ENCODE measurements around the gene RHAG. TPM values are rescaled to one million over a fixed set of nuclear protein-coding genes. Genes with fewer than 3 reads are reported as not detected.

The RHAG gene
- total and polyA plus RNA-seq, 2 donors (not counting 1 experiment from before 2014, with no cell fraction given): not detected

GRCh38 chr6:49662892-49663261 is 26.2 kb upstream of the RHAG start:
- H3K4me2 ChIP-seq (replicated peaks; ENCODE audit: low read depth, low read length, poor library complexity, severe bottlenecking): no peak overlapping the region
- TF ChIP-seq, protein P1, sequence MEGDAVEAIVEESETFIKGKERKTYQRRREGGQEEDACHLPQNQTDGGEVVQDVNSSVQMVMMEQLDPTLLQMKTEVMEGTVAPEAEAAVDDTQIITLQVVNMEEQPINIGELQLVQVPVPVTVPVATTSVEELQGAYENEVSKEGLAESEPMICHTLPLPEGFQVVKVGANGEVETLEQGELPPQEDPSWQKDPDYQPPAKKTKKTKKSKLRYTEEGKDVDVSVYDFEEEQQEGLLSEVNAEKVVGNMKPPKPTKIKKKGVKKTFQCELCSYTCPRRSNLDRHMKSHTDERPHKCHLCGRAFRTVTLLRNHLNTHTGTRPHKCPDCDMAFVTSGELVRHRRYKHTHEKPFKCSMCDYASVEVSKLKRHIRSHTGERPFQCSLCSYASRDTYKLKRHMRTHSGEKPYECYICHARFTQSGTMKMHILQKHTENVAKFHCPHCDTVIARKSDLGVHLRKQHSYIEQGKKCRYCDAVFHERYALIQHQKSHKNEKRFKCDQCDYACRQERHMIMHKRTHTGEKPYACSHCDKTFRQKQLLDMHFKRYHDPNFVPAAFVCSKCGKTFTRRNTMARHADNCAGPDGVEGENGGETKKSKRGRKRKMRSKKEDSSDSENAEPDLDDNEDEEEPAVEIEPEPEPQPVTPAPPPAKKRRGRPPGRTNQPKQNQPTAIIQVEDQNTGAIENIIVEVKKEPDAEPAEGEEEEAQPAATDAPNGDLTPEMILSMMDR (IDR thresholded peaks at IDR 0.05): no peak
- no peak for TF ChIP-seq EZH2 (IDR thresholded peaks at IDR 0.05; ENCODE audit: borderline replicate concordance, insufficient read depth, low read depth, low read length, poor library complexity, severe bottlenecking)
- H3K9ac ChIP-seq (ENCODE audit: low read length): no peak overlapping the region

GRCh38 chr6:49662231-49662891 is 25.7 kb upstream of the RHAG start:
- H3K4me3 Mint-ChIP-seq: no peak overlapping the region
- H3K9me3 Mint-ChIP-seq (ENCODE audit: insufficient read depth): no peaks in the 10 kb centered on the region
- H3K9me3 ChIP-seq (ENCODE audit: control extremely low read depth in 1 of 3, control insufficient read depth in 2 of 3, insufficient read depth in 1 of 3, low read length in 2 of 3): no peaks in the 10 kb centered on the region
- no peak overlapping the region for H2AFZ ChIP-seq (ENCODE audit: insufficient read depth, low read depth, low read length, poor library complexity, severe bottlenecking)
- no peaks in the 10 kb centered on the region for H3K27me3 Mint-ChIP-seq
- DNase-seq (no peak), ATAC-seq (ENCODE audit: low read depth) (no peak)
- POLR2A ChIA-PET: no interaction called here
- no peaks in the 10 kb centered on the region for H3K4me1 Mint-ChIP-seq
- H3K79me2 ChIP-seq (ENCODE audit: control insufficient read depth, insufficient read depth, low read length): no peaks in the 10 kb centered on the region
- H3K4me2 ChIP-seq (replicated peaks; ENCODE audit: low read depth, low read length, poor library complexity, severe bottlenecking): no peak overlapping the region
- no peak overlapping the region for H3K4me3 ChIP-seq (ENCODE audit: control extremely low read depth in 1 of 5, extremely low read depth in 1 of 5, insufficient read depth in 1 of 5, low read depth in 2 of 5, low read length in 4 of 5)
- H3K27ac ChIP-seq (ENCODE audit: low read length in 2 of 2): no peak overlapping the region
- no peaks in the 10 kb centered on the region for H3K27me3 ChIP-seq (replicated peaks in 1 of 4; ENCODE audit: control extremely low read depth in 1 of 4, control insufficient read depth in 3 of 4, insufficient read depth in 4 of 4, low read length in 3 of 4)
- no peaks in the 10 kb centered on the region for H4K20me1 ChIP-seq (ENCODE audit: control insufficient read depth, insufficient read depth, low read length, poor library complexity, severe bottlenecking)
- intact Hi-C loops (cut with micrococcal nuclease): no loop called here
- TF ChIP-seq, protein P1 (IDR thresholded peaks at IDR 0.05): no peak
- no peak for TF ChIP-seq EZH2 (IDR thresholded peaks at IDR 0.05; ENCODE audit: borderline replicate concordance, insufficient read depth, low read depth, low read length, poor library complexity, severe bottlenecking)
- no peaks in the 10 kb centered on the region for H3K36me3 ChIP-seq (replicated peaks in 1 of 2; ENCODE audit: control extremely low read depth in 1 of 2, control insufficient read depth in 1 of 2, extremely low read depth in 1 of 2, insufficient read depth in 2 of 2, low read length in 1 of 2)
- H3K27ac Mint-ChIP-seq: no peak overlapping the region
- no CpG with 5 or more reads among the region's 1 CpG for WGBS (ENCODE audit: insufficient coverage)
- no peaks in the 10 kb centered on the region for H3K4me1 ChIP-seq (ENCODE audit: control insufficient read depth in 2 of 2, insufficient read depth in 2 of 2, low read length in 2 of 2)
- CTCF ChIA-PET: no interaction called here
- no peak overlapping the region for H3K9ac ChIP-seq (ENCODE audit: low read length)

More at GRCh38 chr6:49662892-49663261, 26.2 kb upstream of the RHAG start:
- Histone ChIP-seq H3K36me3 (replicated peaks in 1 of 2; ENCODE audit: control extremely low read depth in 1 of 2, control insufficient read depth in 1 of 2, extremely low read depth in 1 of 2, insufficient read depth in 2 of 2, low read length in 1 of 2) (no peaks in the 10 kb centered on the region), H3K9me3 (ENCODE audit: control extremely low read depth in 1 of 3, control insufficient read depth in 2 of 3, insufficient read depth in 1 of 3, low read length in 2 of 3) (no peaks in the 10 kb centered on the region), H3K4me1 (ENCODE audit: control insufficient read depth in 2 of 2, insufficient read depth in 2 of 2, low read length in 2 of 2) (no peaks in the 10 kb centered on the region), H3K4me3 (ENCODE audit: control extremely low read depth in 1 of 5, extremely low read depth in 1 of 5, insufficient read depth in 1 of 5, low read depth in 2 of 5, low read length in 4 of 5) (no peak overlapping the region), H3K79me2 (ENCODE audit: control insufficient read depth, insufficient read depth, low read length) (no peaks in the 10 kb centered on the region), H2AFZ (ENCODE audit: insufficient read depth, low read depth, low read length, poor library complexity, severe bottlenecking) (no peak overlapping the region), H4K20me1 (ENCODE audit: control insufficient read depth, insufficient read depth, low read length, poor library complexity, severe bottlenecking) (no peaks in the 10 kb centered on the region), H3K27me3 (replicated peaks in 1 of 4; ENCODE audit: control extremely low read depth in 1 of 4, control insufficient read depth in 3 of 4, insufficient read depth in 4 of 4, low read length in 3 of 4) (no peaks in the 10 kb centered on the region), H3K27ac (ENCODE audit: low read length in 2 of 2) (no peak overlapping the region)
- Mint-ChIP-seq H3K4me1 (no peaks in the 10 kb centered on the region), H3K9me3 (ENCODE audit: insufficient read depth) (no peaks in the 10 kb centered on the region), H3K27ac (no peak overlapping the region), H3K4me3 (no peak overlapping the region), H3K27me3 (no peaks in the 10 kb centered on the region)
- DNase-seq (no peak), ATAC-seq (ENCODE audit: low read depth) (no peak)
- no CpG with 5 or more reads among the region's 1 CpG for WGBS (ENCODE audit: insufficient coverage)
- POLR2A ChIA-PET: no interaction called here
- CTCF ChIA-PET: no interaction called here
- intact Hi-C loops (cut with micrococcal nuclease): no loop called here

Measured in B cell (primary cell).